GM18519 (cell line): ENCODE data around the gene BRD4.

Experiments used
- ATAC-seq: cut with Tn5 transposase; IDR thresholded peaks from one replicate; pipeline ENCODE4 v1.9.1; 2021; ENCODE audit warnings: mild to moderate bottlenecking, moderate library complexity; ENCODE audit not compliant: unreplicated experiment, low FRiP score

Gene BRD4

GRCh38 chr19:15199661-15200552 is 132.4 kb downstream of the BRD4 start:
- ATAC-seq = no peak

GRCh38 chr19:15198951-15199660 is 133.2 kb downstream of the BRD4 start:
- ATAC-seq = no peak

- ATAC-seq = no peak
Observed at GRCh38 chr19:15197942-15198341, 134.4 kb downstream of the BRD4 start.

- no peak for ATAC-seq
Observed at GRCh38 chr19:15197275-15197941, 134.9 kb downstream of the BRD4 start.

GRCh38 chr19:15196360-15197005 is 135.9 kb downstream of the BRD4 start:
- ATAC-seq = no peak

- ATAC-seq = no peak
Observed at GRCh38 chr19:15195371-15196334, 136.7 kb downstream of the BRD4 start.

- no peak for ATAC-seq
Observed at GRCh38 chr19:15194938-15195337, 137.4 kb downstream of the BRD4 start.

GRCh38 chr19:15191982-15192381 is 140.4 kb downstream of the BRD4 start:
- no peak for ATAC-seq

GRCh38 chr19:15191514-15191913 is 140.8 kb downstream of the BRD4 start:
- ATAC-seq = no peak

- no peak for ATAC-seq
Observed at GRCh38 chr19:15188851-15189250, 143.5 kb downstream of the BRD4 start.

- ATAC-seq = no peak
Observed at GRCh38 chr19:15187026-15188007, 145.0 kb downstream of the BRD4 start.
